Measurements from ENCODE around the gene SORBS1.

Gene SORBS1

GRCh38 chr10:95305606-95306317, 255.4 kb downstream of the SORBS1 start:
- no peak for DNase-seq
- no peak for TF ChIP-seq POLR2A (IDR thresholded peaks at IDR 0.05; ENCODE audit: low read length)

DNA sequence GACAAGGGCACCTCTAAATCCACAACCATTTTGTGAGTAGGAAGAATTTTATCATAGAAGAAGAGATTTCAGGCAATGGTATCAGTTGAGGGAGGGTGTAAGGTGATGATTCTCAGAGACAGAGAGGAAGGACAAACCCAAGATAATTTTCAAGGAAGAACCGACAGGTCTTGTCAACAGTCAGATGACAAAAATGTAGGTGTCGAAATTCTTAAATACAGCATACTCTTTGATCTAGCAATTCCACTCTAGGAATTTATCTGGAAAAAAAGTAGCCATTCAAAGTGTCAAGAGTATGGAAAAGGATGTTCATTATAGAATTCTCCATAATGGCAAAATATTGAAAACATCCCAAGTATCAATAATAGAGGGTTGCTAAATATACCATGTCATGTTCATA, 256.2 kb downstream of the SORBS1 start:
- no peak for DNase-seq
- no peak for TF ChIP-seq GATA1 (IDR thresholded peaks at IDR 0.05; ENCODE audit: low read depth, low read length)
- TF ChIP-seq POLR2A (IDR thresholded peaks at IDR 0.05; ENCODE audit: low read length): no peak

- TF ChIP-seq POLR2A (IDR thresholded peaks at IDR 0.05; ENCODE audit: low read length) (no peak), GATA1 (IDR thresholded peaks at IDR 0.05; ENCODE audit: low read depth, low read length) (no peak)
- DNase-seq: no peak
These were observed 256.7 kb downstream of the SORBS1 start for GRCh38 chr10:95304463-95304862.

DNA sequence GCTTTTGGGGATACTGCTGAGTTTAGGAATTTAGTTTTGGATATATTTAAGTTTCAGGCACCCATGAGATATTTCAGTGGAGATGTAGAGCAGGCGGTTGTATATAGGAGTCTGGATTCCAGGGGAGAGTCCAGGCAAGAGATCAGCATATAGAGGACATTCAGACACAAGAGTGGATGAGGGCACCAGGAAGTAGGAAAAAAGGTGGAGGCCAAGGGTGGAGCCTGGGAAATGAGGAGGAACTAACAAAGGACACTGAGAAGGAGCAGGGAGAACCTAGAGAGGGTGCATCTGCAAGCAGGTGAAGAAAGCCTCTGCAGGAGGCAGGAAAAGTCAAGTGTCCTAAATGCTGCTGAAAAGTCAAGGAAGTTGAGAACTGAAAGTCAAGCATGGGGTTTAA, 257.2 kb downstream of the SORBS1 start:
- no peak for DNase-seq
- TF ChIP-seq GATA1 (IDR thresholded peaks at IDR 0.05; ENCODE audit: low read depth, low read length) (no peak), POLR2A (IDR thresholded peaks at IDR 0.05; ENCODE audit: low read length) (no peak)

DNA sequence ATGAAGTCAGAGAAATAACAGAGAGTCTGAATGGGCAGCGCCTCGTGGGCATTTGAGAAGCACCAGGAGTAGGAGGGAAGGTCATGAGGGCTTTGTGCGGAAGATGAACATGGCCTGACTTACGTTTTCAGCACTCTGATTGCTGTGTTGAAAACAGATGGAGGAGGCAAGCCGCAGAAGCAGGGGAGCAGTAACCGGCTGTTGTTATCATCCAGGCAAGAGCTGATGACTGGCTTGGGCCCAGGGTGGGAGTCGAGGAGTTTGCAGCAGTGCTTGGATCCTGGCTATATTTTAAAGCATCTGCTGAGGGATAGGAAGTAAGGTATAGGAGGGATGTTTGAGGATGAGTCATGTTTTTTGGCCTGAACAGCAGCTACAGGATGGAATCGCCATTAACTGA, 257.6 kb downstream of the SORBS1 start:
- DNase-seq: no peak
- TF ChIP-seq POLR2A (IDR thresholded peaks at IDR 0.05; ENCODE audit: low read length) (no peak), GATA1 (IDR thresholded peaks at IDR 0.05; ENCODE audit: low read depth, low read length) (no peak)

DNA sequence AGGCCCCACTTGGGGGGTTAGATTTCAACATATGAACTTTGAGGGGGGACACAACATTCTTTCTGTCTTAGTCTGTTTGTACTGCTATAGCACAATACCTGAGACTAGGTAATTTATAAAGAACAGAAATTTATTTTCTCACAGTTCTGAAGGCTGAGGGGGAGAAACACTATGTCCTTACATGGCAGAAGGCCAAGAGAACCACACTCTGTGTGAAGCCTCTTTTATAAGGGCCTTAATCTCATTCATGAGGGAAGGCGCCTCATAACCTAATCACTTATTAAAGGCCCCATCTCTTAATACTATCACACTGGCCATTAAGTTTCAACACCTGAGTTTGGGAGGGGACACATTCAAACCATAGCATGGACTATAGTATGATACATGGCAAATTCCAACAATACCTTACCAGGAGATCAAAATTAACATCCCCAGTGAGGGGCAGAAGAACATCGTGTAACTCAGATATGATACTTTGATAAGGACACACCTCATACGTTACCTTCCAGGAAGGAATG, 261.1 kb downstream of the SORBS1 start:
- TF ChIP-seq GATA1 (IDR thresholded peaks at IDR 0.05; ENCODE audit: low read depth, low read length) (no peak), POLR2A (IDR thresholded peaks at IDR 0.05; ENCODE audit: low read length) (no peak)
- no peak for DNase-seq

DNA sequence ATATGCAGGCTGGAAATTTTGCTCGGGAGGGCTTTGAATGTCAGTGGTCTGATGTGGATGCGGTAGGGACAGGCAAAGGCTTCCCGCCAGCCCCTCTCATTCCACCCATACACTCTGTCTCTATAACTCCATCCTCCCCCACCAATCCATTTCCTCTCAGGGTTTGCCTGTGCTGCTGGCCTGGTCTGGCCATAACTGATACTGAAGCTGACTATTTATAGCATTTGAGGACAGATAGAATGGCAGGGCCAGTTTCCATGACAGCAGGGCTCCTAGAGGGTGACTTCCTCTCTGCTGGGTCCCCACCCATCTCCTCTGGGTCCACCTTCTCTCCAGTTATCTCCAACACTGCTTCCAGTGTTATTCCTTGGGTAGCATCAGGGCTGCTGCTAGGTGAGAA, 263.8 kb downstream of the SORBS1 start:
- TF ChIP-seq POLR2A (IDR thresholded peaks at IDR 0.05; ENCODE audit: low read length): no peak
- peak; percentile 14 to 49 for DNase-seq

- DNase-seq: no peak
- no peak for TF ChIP-seq POLR2A (IDR thresholded peaks at IDR 0.05; ENCODE audit: low read length)
- TF ChIP-seq GATA1 (IDR thresholded peaks at IDR 0.05; ENCODE audit: low read depth, low read length): no peak
These were observed 264.4 kb downstream of the SORBS1 start for GRCh38 chr10:95296764-95297163.

GRCh38 chr10:95295031-95295755, 266.0 kb downstream of the SORBS1 start:
- peak; percentile 39 to 61 for DNase-seq
- TF ChIP-seq GATA1 (IDR thresholded peaks at IDR 0.05; ENCODE audit: low read depth, low read length): no peak
- TF ChIP-seq POLR2A (IDR thresholded peaks at IDR 0.05; ENCODE audit: low read length): no peak

- no peak for DNase-seq
- TF ChIP-seq POLR2A (IDR thresholded peaks at IDR 0.05; ENCODE audit: low read length): no peak
- TF ChIP-seq GATA1 (IDR thresholded peaks at IDR 0.05; ENCODE audit: low read depth, low read length): no peak
These were observed 267.5 kb downstream of the SORBS1 start for GRCh38 chr10:95293631-95294030.

DNA sequence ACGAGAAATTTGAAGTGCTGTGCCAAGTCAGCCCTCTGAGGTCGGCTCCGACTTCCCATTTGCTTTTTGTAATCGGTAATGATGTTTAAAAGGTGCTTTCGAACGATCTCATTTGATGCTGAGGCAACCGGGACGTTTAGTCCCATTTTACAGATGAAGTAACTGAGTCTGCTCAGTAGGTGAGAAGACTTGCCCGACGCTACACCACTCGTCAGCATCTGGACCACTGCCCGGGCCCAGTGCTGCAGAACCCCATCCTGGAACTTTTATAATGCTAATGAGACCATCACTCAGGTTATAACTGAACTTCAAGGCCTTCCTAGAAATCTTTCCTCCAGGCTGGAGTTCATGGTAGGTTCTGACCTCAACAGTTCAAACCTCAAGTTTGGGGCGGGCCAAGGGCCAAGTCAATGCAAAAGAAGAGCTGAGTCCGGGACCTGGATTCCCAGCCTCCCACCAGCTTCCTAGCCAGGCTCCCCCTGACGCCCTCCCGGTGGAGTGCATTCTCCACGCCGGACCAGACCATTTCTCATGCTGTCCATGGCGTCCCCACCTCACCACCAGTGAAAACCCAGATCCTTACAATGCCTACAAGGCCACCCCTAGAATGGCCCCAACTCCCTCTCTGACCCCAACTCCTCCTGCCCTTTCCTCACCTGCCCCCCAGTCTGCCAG, 269.7 kb downstream of the SORBS1 start:
- DNase-seq: no peak
- TF ChIP-seq POLR2A (IDR thresholded peaks at IDR 0.05; ENCODE audit: low read length): no peak
- TF ChIP-seq GATA1 (IDR thresholded peaks at IDR 0.05; ENCODE audit: low read depth, low read length): no peak

GRCh38 chr10:95290461-95291364, 270.5 kb downstream of the SORBS1 start, which contains the start of gene PDLIM1:
TSS of gene PDLIM1 (minus strand) at chr10:95291003. CDS start at chr10:95290915, 88 bp downstream.
- DNase-seq: peak; percentile 77 to 80
- TF ChIP-seq GATA1 (IDR thresholded peaks at IDR 0.05; ENCODE audit: low read depth, low read length) (no peak), POLR2A (IDR thresholded peaks at IDR 0.05; ENCODE audit: low read length) (peak; percentile 63)

DNA sequence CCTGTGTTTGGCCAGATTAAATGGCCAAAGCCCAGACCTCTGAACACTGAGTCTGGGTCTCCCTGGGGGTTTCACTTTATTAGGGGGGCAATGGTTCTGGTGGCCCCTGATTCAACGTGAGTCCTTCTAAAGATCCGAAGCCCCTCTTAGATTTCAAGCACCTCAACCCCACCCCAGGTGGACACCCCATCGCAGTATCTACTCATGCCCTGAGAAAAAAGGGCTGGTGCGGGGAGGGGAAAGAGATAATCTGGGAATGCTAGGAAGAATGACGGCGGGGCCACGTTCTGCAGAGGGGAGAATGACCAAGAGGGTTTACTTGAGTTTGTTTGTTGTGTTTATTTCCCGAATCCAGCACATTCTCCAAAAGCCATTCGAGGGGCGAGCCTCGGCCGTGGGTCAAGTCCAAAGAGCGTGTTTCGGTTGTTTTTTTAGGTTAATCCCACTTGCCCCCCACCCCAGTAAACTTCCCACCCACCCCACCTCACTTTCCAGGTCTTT, 271.2 kb downstream of the SORBS1 start:
- DNase-seq: no peak
- TF ChIP-seq POLR2A (IDR thresholded peaks at IDR 0.05; ENCODE audit: low read length) (no peak), GATA1 (IDR thresholded peaks at IDR 0.05; ENCODE audit: low read depth, low read length) (no peak)
